GM20000 (cell line): Measurements from ENCODE around the gene ENG.

Source experiments
- DNase-seq: peaks from one replicate; pipeline ENCODE4 v3.0.0; 2012; ENCODE audit warnings: low spot score
- TF ChIP-seq, protein P1 (sequence below): IDR thresholded peaks from 2 replicates; pipeline ENCODE4 v1.5.1; 2012; ENCODE audit warnings: mild to moderate bottlenecking, control low read depth; ENCODE audit errors: extremely low read depth, missing control alignments

ENG gene

DNA sequence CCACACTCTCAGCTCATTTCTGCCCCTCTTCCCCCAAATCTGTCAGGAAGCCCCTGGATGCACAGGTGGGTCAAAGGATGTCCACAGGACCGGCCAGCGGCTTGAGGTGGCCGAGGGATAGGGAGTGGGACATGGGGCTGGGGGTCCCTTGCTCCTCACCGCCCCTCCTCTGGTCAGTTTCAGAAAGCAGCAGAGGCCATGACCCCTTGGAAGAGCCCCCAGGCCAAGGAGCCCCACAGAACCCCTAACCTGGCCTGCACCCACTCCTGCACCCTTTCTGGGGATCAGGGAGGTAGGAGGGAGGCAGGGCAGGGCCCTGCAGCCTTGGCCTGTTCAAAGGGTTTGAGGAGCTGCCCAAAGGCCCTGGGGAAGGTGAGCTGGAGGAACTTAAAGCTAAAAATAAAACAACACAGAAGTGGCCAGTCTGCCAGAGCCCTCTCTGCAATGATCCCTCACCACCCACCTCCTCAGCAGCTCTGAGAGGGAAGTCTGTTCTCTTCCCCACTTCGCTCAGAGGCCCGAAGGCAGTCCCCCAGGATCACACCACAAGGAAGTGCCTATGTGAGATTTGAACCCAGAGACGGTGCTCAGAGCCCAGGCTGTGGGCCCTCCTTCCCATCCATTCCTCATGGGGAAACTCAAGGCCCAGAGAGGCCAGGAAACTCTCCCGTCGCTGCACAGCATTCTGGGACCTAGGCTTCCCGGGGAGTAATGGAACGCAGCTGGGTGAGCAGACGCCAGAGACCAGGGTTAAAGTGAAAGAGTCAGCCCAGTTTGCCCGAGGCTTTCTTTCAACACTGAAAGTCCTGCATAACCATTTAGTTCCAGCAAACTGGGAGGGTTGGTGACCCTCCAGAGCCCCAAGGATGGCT lies 910 bp downstream of the ENG start:
- TF ChIP-seq, protein P1, sequence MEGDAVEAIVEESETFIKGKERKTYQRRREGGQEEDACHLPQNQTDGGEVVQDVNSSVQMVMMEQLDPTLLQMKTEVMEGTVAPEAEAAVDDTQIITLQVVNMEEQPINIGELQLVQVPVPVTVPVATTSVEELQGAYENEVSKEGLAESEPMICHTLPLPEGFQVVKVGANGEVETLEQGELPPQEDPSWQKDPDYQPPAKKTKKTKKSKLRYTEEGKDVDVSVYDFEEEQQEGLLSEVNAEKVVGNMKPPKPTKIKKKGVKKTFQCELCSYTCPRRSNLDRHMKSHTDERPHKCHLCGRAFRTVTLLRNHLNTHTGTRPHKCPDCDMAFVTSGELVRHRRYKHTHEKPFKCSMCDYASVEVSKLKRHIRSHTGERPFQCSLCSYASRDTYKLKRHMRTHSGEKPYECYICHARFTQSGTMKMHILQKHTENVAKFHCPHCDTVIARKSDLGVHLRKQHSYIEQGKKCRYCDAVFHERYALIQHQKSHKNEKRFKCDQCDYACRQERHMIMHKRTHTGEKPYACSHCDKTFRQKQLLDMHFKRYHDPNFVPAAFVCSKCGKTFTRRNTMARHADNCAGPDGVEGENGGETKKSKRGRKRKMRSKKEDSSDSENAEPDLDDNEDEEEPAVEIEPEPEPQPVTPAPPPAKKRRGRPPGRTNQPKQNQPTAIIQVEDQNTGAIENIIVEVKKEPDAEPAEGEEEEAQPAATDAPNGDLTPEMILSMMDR: no peak
- no peak for DNase-seq

DNA sequence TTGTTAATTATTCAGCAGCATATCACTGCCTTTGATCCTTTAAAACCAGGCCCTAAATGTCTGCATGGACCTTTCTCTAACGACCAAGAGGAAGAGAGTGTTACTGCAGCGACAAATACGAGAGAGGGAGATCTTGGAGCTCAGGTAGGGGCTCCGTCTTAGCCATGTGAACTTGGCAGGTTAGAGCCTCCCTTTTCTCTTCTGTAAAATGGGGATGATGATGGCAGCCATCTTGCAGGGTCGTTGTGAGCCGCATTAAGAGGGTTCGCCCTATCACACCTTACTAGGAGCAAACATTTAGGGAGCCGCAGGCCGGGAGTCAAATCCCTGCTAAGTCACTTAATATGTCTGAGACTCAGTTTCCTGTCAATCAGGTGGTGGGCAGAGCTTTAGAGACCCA lies 1.6 kb downstream of the ENG start:
- TF ChIP-seq, protein P1: no peak

DNA sequence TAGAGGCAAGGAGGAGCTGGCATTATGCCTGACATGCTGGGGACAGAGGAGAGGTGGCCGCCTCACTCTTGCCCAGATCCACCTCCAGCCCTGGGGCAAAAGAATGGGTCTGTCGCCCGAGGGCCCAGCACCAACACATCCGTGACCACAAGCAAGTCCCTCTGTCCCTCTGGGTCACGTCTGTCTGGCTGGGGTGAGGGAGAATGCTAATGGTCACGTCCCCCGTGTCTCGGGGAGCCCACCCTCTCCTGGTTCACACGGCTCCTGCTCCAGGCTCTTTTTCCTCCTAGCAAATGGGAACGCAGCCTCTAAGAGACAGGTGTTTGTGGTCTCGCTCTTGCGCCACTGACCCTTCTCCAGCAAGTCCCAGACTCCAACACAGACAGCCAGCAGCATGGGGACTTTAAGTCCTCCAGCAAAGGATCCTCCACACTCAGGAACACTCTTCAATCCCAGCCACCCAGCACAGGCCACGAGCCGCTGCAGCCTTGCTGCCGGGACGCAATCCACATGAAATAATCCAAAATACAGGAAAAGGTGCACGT lies 4.1 kb downstream of the ENG start:
- TF ChIP-seq, protein P1: no peak
- no peak for DNase-seq

More for the DNA sequence above, 1.6 kb downstream of the ENG start:
- no peak for DNase-seq

DNA sequence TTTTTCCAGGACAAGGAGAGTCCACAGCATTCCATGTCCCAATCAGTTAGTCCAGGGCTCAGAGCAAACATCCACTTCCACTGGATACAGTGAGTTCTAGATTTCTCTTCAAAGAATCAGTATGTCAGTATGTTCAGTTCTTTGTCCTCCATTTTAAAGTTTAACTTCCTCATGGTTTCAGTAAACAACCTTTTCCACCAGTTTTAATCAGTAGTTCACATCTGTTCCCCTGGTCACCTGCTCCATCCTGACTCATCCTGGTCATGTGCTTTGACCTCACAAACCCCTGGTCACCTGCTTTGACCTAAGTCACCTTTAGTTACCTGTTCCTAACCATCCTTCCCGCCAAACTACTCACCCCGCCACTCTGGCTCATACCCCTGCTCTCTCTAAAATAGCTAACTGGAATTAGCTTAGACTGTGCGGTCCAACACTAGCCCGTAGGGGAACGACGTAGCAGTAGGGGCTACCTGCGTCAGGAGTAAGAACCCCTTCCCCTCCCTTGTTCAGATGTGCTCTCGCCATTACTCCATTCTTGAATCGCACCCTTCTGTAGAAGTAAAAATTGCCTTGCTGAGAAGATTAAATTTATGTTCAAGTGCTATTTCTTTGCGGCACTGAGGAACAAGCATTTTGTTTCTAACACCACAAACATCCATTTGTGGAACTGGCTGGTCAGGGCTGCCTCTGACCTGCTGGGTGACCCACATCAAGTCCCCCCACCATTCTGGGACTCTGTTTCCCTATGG lies 5.5 kb downstream of the ENG start:
- no peak for DNase-seq
- TF ChIP-seq, protein P1: no peak

DNA sequence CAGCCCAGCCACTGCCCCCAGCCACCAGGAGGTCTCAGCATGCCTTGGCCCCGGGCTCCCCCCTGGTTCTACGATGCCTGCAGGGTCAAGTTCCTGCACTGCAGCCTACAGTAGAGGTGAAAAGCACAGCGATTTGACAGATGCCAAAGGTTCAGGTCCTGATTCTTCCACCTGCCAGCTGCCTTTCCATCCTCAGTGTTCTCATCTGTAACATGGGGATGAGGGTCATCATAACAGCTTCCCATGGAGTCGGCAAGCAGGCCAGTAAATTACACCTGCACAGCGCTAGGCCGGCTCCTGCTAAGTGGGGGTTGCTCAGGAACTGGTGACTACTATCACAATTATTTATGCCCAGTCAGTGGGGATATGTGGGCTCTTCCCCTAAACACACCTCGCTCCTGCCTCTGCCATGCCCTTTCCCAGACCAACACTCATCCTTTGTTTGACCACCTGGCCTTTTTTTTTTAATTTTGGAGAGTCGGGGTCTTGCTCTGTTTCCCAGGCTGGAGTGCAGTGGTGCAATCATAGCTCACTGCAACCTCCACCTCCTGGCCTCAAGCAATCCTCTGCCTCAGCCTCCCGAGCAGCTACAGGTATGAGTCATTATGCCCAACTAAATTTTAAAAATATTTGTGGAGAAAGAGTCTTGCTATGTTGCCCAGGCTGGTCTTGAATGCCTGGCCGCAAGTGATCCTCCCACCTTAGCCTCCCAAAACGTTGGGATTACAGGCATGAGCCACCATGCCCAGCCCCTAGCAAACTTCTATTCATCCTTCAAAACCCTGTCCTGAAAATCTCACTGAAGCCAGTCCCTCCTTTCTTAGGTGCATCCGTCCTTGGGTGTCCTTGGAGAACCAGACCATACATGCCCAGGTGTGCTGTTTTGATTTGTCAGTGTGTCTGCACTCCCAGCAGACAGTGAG lies 6.4 kb downstream of the ENG start:
- DNase-seq: no peak
- TF ChIP-seq, protein P1: no peak

DNA sequence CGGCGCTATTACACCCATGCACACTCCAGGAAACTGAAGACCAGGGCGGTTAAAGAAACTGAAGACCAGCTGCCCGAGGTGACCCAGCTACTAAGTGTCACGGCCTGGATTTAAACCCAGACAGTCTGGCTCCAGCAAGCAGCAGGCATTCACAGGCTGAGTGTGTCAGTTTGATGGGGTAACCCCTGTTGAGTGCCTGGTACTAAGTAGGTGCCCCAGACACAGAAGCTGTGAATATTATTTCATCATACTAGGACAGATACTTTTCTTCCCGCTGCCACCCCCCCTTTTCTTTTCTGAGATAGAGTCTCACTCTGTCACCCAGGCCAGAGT lies 7.3 kb downstream of the ENG start:
- TF ChIP-seq, protein P1: no peak
- no peak for DNase-seq
